ENCODE results near the gene TLL2.

Gene TLL2

DNA sequence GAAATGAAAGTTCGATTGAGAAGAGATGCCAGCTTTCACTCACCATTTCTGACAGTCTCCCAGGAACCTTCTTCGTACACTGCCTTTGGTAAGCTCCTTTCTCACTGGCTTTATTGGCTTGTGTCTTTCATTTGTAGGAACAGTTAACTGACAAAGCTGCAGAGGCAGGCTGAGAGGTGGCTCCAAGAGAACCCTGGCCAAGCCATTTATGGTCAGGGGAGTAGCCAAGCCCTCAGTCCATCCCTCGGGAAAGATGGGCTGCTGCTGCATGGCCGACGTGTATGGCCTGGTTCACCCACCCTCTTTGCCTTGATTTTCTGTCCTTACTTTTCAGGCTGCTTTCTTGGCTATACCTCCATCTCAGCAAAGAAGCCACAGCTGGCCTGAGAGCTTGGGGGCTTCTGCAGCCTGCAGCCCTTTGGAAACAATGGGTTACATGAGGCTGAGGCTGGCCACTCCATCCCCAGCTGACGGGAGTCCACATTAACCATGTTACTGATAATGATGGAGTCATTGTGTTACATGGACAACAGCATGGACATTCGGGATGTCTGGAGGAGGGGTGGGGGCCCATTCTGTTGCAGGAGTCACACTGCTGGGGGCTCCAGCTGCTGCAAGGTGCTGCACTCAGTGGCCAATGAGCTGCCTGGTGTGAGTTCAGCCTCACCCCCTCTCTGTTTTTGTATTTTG lies 154.7 kb downstream of the TLL2 start, which contains the start of gene OPALIN:
Gene OPALIN, minus strand, starts transcription at position 152 of the 690 bp plus-strand sequence. Its CDS starts 106 bp downstream, at position 46.
- no peak for DNase-seq (ENCODE audit: low read depth)

DNA sequence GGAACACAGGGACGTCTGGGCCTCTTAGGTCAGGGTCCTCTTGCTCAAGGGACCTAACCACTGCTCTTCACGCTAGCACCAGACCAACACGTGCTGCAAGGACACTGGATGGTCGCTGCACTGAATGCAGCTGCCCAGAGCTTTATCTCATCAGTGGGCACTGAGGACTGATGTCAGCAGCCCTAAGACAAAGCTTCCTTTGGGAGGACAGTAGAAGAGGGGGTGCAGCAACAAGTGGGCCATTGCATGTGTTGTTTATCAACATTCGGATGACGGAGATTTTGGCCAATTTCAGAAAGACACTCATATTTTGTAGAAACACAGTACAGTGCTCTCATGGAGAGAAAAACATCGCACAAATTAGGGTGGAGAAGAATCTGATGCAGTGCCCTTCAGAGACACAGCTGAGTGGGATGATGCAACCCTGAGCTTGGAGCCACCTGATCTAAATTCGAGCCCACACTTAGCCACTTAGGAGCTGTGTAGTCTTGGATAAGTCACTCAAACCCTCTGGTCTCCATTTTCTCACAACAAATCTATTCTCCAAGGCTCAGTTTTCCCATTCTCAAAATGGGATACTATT lies 156.6 kb downstream of the TLL2 start:
- no peak for DNase-seq (ENCODE audit: low read depth)

DNA sequence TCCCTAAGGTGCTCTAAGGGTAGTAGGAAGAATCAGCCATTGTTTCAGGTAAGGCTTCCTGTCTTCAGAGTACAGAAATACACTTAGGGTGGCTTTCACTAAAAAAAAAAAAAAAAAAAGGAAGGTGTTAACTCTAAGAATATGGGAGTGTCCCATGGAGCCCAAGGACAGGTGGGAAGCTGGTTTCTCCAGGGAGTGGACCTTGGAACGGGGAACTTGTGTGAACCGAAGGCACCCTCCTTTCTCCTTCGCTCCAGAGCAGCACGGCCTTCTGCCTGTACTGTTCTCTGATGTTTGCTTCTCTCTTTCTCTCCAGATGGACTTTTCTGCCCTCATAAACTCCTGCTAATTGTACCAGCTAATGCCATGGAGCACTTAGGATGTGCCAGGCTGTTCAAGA lies 161.1 kb downstream of the TLL2 start:
- DNase-seq (ENCODE audit: low read depth) = no peak

DNA sequence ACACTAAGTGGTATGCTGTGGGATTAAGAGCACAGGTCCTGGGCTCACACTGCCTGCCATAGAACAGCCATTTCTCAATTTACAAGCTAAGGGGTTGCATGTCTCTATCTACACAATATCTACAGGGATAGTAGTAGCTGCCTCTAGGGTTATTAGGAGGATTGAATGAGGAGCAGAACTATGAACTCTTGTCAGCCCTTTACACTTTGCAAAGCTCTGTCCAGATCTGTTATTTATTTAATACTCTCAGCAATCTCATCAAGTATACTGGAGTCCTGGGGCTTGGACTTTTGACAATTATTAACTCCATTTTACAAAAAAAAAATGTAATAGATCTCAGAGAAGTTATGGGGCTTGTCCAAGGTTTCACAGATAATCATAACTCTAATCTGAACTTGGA lies 161.7 kb downstream of the TLL2 start:
- no peak for DNase-seq (ENCODE audit: low read depth)

DNA sequence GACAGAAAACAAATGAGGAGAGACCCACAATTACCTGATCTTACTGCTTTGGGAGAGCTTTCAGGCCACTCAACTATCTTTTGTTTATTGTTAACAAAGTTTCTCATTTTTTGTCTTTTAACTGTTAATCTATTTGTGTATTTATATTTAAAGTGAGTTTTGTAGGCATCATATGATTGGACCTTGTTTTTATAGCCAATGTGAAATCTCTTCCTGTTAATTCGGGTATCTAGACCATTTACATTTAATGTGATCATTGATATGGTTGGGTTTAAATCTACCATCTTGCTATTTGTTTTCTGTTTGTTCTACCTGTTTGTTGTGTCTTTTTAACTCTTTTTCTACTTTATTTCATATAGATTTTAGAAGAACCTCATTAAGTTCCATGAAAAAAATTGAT lies 167.4 kb downstream of the TLL2 start:
- DNase-seq (ENCODE audit: low read depth) = no peak

DNA sequence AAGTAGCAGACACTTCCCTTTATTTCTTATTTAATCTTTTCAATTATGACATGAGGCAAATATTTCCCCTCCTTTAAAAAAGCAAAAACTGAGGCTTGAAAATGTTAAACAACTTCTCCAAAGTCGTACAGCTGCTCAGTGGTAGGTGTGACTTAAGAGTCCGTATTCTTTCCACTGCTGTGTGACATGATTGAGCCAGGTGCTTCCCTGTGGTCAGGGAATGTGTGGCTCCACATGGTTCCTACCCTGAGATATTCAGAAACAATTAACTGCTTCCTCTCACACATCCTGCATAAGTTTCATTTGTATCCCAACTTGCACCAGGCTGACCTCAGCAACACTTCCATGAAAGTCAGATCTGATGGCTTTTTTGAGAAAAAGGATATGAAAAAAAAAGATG lies 168.5 kb downstream of the TLL2 start:
- DNase-seq (ENCODE audit: low read depth) = no peak

DNA sequence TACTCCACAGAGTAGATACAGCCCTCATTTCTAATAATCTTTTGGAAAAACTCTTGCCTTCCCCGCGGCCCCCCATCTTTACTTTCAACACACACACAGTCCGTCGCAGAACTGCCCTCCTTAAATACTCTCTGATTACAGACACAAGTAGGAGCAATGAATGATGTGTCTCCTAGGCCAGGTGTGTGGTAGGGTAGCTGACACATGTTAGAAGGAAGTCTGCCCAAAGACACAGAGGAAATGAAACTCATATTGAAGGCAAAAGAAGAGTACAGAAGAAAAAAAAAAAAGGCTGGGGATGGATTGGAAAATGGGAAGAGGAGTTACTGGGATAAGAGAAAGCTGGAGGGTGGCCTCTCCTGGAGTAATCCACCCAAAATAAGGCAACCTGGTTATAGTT lies 169.5 kb downstream of the TLL2 start:
- DNase-seq (ENCODE audit: low read depth) = no peak

DNA sequence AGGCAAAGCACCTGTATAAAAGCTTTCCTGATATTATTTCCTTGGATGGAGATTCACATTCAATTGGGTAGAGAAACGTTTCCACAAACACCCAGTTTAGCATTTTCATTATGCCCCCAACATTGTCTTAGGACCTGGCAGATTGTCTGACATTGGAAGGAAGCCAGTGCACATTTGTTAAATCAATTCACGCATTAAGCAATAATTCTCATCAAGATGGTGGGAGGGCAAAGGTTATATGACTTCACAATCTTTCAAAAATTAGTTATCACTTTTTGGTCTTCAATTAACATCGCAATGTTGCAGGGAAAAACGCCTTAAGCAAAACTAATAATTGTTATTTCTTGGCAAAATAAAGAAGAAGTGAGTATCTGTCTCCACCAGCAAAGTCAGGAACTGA lies 171.3 kb downstream of the TLL2 start:
- DNase-seq (ENCODE audit: low read depth) = no peak

DNA sequence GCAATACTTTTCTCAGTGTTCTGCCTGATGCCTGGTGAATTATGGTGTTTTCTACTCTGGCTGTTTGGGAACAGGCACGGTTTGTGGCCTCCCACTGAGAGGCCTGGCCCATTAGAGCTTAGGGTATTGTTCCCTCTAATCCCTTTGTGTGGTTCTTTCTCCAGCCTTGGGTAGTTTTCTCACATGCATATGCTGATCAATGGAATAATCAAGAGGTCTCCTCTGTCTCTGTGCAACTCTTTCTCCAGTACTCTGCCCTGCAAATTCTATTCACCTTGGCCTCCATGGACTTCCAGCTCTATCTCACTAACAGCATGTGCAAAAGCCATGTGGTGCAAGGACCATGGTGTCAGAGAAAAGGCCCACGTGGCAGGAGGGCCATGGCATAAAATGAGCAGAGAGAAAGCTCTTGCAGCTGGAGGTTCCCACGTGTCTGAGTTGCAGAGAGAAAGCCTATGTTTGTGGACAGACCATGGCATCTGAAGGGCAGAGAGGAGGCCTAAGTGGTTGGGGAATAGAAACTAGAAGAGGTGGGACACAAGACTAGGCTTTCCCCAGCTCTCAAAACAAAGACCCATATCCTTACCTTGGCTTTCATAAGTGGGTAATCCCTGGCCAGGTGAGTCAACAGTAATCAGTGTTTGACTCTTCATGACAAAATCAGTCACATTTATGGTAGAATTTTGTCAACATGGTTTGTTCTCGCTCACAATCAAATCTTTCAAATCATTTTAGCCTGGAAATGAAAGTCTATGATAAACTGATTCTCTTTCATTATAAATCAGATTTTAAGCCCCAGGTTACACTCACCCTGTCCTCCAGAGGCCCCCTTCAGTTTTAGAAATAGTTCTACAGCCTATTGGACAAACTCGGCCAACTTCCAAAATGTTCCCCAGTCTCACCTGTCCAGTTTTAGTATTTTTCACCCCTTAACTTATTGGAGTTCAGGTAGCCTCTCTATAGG lies 172.2 kb downstream of the TLL2 start:
- no peak for DNase-seq (ENCODE audit: low read depth)

DNA sequence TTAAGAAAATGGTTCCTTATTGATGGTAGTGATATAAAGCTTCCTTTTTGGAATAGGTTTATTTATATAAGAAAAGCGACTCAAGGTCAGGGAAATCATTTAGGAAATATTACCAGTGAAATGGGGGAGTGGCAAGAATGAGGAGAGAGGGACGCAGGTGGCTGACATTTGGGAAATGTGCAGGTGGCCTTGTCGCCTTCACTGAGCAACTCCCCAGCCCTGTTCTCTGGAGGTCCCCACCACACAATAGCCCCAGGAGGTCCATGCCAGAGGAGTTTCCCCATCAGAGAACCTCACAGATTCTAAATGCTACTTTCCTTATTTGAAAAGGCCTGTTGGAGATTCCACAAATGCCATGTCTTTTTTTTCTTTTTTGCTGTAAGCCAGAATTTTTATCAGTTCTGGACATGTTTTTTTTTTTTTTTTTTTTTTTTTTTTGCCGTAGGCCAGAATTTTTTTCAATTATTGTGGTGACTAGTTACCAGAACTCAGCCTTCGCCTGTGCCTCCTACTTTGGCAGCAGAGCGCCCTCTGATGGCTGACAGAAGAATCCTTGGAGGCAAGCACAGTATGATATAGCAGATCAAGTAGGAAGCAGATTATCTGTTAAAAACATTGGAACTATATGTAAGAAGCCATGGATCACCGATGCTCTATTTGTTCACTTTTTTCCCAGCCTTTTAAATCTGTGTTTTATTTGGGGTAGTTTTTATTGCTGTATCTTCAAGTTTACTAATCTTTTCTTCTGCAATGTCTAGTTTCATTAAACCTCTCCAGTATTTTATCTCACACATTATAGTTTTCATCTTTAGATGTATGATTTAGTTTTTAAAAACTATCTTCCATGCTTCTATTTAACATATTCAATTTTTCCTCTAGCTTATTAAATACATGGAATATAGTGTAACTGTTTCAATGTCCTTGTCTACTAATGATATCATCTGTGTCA lies 173.5 kb downstream of the TLL2 start:
- DNase-seq (ENCODE audit: low read depth) = no peak

DNA sequence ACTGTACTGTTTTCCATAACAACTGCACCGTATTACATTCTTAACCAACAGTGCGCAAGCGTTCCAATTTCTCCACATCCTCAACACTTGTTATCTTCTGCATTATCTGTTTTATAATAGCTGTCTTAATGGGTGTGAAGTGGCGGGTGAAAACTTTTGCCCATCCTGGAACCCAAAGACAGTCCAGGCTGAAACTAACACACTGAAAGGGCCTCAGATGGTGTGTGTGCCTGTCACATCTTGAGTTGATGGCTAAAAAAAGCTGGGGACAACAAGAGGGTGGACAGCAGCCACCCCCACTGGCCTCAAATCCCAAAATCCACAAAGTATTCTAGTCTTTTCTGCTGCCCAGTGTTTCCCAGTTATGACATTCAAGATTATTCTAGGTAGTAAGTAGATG lies 174.3 kb downstream of the TLL2 start:
- DNase-seq (ENCODE audit: low read depth) = no peak

DNA sequence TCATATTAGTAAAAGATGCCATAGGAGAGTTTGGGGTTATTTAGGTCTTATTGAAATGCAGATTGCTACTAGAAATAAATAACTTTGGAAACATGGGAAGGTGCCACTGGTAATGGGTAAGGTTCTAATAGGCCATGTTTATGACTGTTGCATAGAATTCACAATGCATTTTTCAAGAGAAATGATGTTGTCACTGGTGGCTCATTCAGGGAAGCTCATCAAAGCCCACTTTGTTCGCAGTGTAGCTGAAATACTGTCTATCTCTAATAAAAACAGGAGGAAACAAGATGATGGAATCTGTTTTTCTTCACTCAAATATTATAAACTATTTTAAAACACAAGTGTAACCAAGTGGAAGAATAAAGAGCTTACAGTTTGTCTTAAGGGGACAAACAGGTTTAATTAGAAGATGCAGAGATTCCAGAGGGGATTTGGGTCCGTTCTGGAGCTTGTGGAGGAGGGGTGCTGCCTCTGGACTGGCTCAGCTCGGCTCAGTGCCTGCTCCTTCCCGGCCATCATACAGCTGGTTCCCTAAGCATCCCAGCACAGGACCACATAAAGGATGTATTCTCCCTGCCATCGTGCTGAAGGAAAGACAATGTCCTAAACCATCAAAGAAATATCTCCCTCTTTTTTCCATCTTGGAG lies 175.3 kb downstream of the TLL2 start:
- DNase-seq (ENCODE audit: low read depth) = no peak

DNA sequence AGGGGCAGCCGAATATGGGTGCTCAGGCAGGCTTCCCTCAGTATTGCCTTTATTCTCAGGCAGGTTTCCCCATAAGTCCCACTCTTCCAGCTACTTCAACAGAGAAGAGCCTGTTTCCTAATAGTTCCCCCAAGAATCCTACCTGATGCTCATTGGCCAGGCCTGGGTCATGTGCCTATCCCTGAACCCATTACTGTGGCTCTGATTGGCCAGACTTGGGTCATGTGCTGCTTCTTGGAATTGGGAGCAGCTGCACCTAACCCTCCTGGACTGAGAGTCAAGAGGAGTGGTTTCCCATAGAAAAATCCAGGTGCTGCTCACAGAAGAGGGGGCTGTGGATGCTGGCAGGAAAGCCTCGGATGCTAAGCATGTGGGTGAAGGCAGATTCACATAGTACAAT lies 176.6 kb downstream of the TLL2 start:
- DNase-seq (ENCODE audit: low read depth) = no peak

DNA sequence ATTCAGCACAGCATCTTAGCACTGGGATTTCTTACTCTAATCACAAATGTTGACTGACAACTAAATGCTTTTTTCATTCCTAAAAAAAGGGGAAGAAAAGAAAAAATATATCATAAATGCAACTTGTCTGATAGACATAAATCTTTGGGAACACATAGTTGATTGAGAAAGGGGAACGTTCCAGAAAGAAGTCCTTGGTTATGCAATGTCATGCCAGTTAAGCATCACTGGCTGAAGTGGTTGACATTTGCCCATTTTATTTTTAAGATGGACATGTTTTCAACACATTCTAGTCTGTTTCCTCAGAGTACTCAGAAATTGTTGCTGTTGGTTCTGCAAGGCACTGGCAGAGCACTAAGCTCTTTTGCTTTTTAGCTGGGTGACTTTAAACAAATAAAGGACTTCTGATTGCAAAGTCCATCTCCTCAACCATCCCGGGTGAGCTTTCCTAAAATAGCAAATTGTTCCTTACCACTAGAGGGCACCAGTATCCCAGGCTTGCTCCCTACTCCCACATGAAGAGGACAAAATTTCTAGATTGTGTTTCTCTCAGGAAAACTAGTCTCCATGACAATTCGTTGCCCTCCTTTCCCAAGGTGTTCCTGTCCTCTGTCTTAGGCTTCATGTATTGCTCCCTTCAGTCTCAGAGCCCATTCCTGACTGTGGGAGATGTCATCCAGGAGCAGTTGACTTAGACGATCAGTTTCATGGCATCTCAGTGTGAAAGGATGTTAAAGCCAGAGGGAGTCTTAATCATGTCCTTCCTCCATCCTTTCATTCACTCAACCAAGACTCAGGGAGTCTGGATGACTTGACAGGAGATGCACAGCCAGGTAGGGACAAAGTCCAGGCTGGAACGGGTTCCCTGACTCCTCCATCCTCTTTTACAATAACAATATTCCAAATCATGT lies 178.9 kb downstream of the TLL2 start:
- DNase-seq (ENCODE audit: low read depth) = no peak

DNA sequence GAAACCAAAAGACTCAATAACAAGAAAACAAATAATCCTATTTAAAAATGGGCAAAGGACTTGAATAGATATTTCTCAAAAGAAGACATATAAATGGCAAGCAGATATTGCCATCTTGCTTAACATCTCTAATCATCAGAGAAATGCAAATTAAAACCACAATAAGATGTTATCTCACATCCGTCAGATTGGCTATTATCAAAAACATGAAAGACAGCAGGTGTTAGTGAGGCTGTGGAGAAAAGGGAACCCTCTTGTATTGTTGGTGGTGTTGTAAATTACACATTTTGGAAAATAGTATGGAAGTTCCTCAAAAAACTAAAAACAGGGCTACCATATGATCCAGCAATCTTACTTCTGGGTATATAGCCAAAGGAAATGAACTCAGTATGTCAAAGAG lies 180.6 kb downstream of the TLL2 start:
- no peak for DNase-seq (ENCODE audit: low read depth)

DNA sequence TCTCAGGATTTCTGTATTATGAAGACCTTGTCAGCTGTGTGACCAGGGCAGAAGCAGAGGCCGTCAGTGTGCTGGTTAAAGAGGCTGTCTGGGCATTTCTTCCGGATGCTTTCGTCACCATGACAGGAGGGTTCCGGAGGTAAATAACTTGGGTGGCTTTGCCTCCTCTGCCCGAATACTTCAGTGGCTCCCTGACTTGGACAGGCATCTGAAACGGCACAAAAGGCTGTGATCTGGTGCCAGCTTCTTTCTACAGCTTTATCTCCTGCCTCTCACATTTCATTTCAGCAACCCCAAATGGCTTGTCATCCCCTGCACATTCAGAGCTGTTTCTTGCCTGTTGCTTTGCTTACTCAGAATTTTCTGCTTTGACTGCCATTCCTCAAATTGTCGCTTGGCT lies 186.3 kb downstream of the TLL2 start:
- no peak for DNase-seq (ENCODE audit: low read depth)

DNA sequence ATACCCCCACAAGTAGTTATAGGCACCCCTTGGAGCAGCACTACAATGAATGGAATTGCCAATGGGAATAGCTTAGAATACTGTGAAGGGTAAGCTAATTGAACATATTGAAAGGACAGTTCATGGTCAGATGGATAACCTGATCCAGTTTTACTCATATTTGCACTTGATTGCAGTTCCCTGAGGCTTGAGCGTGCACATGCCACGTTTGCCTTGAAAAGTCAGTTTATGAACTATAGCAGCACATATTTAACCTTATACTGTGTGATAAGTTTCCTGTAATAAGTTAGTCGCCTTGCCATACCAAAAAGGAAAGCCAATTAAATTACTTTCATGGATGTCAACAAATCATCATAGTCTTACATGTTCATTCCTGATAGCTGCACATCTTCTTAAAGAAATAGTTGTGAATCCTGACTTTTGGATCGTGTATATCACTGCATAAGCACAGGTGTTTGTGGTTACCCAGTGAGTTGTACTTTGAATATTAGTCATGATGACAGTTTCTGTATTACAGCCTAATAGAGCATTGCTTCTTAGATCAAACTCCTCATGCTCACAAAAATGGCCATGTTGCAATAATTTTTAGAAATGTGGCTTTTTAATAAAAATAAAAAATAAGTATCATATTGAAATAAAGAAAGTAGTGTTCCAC lies 187.9 kb downstream of the TLL2 start:
- DNase-seq (ENCODE audit: low read depth) = no peak

DNA sequence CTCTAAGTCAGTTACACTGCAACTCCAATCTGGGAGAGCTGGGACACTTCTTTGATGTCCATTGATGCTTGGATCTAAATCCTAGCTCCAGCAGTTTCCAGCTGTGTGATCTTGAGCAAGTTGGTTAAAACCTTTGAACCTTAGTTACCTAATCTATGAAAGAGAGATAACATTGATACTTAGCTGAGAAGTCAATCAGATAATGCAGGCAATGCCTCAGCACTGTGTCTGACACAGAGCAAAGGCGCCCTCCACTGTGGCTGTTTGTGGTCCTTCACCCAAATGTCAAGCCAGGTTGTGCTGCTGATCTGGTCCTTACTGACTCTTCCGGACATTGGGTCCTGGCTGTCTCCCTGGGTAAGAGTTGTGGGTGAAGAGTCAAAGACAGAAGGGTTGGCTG lies 189.3 kb downstream of the TLL2 start:
- DNase-seq (ENCODE audit: low read depth) = no peak

DNA sequence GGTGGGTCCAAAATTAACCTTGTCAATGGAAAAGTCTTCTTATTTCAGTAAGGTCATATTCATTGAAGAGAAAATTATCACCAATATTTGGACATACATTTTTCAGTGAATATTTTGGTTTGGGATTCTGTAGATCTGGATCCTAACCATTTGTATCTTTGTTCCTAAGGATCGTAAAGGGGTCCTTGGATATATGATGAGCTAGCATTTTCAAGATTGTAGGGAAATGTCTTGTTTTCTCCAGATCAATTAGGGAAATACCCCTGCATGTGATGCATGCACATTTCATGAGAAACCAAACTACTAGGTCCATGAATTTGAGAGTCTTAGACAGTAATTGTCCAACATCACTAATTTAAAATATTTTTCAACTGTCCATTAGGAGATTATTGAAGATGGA lies 191.5 kb downstream of the TLL2 start:
- DNase-seq (ENCODE audit: low read depth) = no peak

DNA sequence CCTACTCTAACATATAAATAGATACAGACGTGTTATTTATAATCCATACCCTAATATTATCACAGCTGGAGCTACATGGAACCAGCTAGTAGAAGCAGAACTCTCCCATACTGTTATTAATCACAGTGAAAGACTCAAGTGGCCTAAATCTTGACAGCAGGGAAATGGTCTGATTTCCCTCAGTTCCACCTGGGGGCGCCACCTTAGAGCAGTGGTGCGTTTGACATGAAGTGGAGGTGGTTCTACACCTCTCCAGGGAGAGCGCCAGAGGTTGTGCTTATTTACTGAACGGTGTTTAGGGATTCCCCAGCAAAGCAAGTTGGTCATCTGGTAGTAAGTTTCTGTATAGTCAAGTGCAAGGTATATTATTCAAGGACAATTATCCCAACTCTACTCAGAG lies 191.9 kb downstream of the TLL2 start:
- no peak for DNase-seq (ENCODE audit: low read depth)
